Fibroblast of the aortic adventitia (primary cell): ENCODE results near the gene STX7. TPM values are rescaled to one million over a fixed set of nuclear protein-coding genes. Genes with fewer than 3 reads are reported as not detected.

Experiments used
- DNase-seq: peaks from one replicate; pipeline ENCODE4 v3.0.0-alpha.2; 2010; ENCODE audit warnings: low read depth
- H3K4me3 ChIP-seq: 2 replicates; pipeline ENCODE4 v1.5.1; 2011; ENCODE audit warnings: low read depth, mild to moderate bottlenecking, control low read depth, low read length, moderate library complexity
- CTCF ChIP-seq: IDR thresholded peaks from 2 replicates; pipeline ENCODE4 v1.5.1; 2011; ENCODE audit warnings: mild to moderate bottlenecking, low read length, control low read depth, inconsistent platforms; ENCODE audit not compliant: insufficient read depth
- total RNA-seq: library from RNA; depleted of rRNA; stranded (reverse); fragments of >200 nt; gene quantifications from 2 replicates; pipeline ENCODE4 v1.2.3, GENCODE V29; 2012; ENCODE audit warnings: low replicate concordance

The STX7 gene
- total RNA-seq, 1 donor = 49.7 TPM

- peak; percentile 29 for DNase-seq
- H3K4me3 ChIP-seq = no peak overlapping the region
These were observed 22.9 kb downstream of the STX7 start for GRCh38 chr6:132490024-132490423.

GRCh38 chr6:132489376-132489775, 23.5 kb downstream of the STX7 start:
- H3K4me3 ChIP-seq = no peak overlapping the region
- no peak for TF ChIP-seq CTCF
- no peak for DNase-seq

More at GRCh38 chr6:132490024-132490423, 22.9 kb downstream of the STX7 start:
- TF ChIP-seq CTCF = no peak

GRCh38 chr6:132487762-132488161, 25.2 kb downstream of the STX7 start:
- no peak overlapping the region for H3K4me3 ChIP-seq
- no peak for TF ChIP-seq CTCF
- DNase-seq = no peak

GRCh38 chr6:132484680-132485018, 28.3 kb downstream of the STX7 start:
- no peak overlapping the region for H3K4me3 ChIP-seq
- TF ChIP-seq CTCF = no peak
- DNase-seq = no peak

GRCh38 chr6:132483779-132484679, 28.9 kb downstream of the STX7 start:
- DNase-seq = peak; percentile 85
- TF ChIP-seq CTCF = peak; percentile 62
- no peak overlapping the region for H3K4me3 ChIP-seq

- TF ChIP-seq CTCF = no peak
- DNase-seq = peak; percentile 44
These were observed 30.3 kb downstream of the STX7 start for GRCh38 chr6:132482581-132482980.

GRCh38 chr6:132481189-132481588, 31.7 kb downstream of the STX7 start:
- no peak for TF ChIP-seq CTCF
- no peak for DNase-seq
- H3K4me3 ChIP-seq = no peak overlapping the region

More at GRCh38 chr6:132482581-132482980, 30.3 kb downstream of the STX7 start:
- H3K4me3 ChIP-seq = no peak overlapping the region
